Measurements from ENCODE around the gene FRMPD1. TPM values are rescaled to one million over a fixed set of nuclear protein-coding genes. Genes with fewer than 3 reads are reported as not detected.
"Not testable (repeated sequence)": the region's sequence is repeated elsewhere in the genome, so short reads cannot be mapped to it uniquely, and the experiment has no call there.

FRMPD1 gene
- total RNA-seq, 1 experiment from 2014 or later: not detected

GRCh38 chr9:37747271-37747753 is 96.6 kb downstream of the FRMPD1 start:
- Histone ChIP-seq H3K79me2 (ENCODE audit: low read depth) (no peaks in the 10 kb centered on the region), H3K4me2 (no peak overlapping the region), H4K20me1 (ENCODE audit: insufficient read depth) (no peaks in the 10 kb centered on the region), H3F3A (ENCODE audit: insufficient read depth, low read depth) (no peaks in the 10 kb centered on the region), H3K9me3 (ENCODE audit: insufficient read depth, low read depth) (no peaks in the 10 kb centered on the region), H3K4me1 (replicated peaks; ENCODE audit: insufficient read depth) (no peaks in the 10 kb centered on the region), H3K4me3 (no peak overlapping the region), H3K9me2 (ENCODE audit: insufficient read depth) (no peaks in the 10 kb centered on the region), H3K36me3 (ENCODE audit: low read depth) (no peaks in the 10 kb centered on the region), H3K27me3 (ENCODE audit: insufficient read depth, low read depth) (no peaks in the 10 kb centered on the region), H3K27ac (no peak overlapping the region), H2AFZ (no peak overlapping the region)
- no TSS peak for BruUV-seq (replicated peaks)
- ChIA-PET POLR2A (ENCODE audit: unreplicated experiment) (no interaction called here), CTCF (no interaction called here)
- intact Hi-C loops (cut with micrococcal nuclease; ENCODE audit: unreplicated experiment): loop anchor here (5.0 to 10.0 kb wide), 4 partner anchors 120 to 615 kb away; partner anchors contain the start of gene SLC25A51
- DNase-seq: peak; percentile 41 to 44
- no peak for TF ChIP-seq EZH2 (IDR thresholded peaks at IDR 0.05; ENCODE audit: low read depth)
- TF ChIP-seq, protein P1, sequence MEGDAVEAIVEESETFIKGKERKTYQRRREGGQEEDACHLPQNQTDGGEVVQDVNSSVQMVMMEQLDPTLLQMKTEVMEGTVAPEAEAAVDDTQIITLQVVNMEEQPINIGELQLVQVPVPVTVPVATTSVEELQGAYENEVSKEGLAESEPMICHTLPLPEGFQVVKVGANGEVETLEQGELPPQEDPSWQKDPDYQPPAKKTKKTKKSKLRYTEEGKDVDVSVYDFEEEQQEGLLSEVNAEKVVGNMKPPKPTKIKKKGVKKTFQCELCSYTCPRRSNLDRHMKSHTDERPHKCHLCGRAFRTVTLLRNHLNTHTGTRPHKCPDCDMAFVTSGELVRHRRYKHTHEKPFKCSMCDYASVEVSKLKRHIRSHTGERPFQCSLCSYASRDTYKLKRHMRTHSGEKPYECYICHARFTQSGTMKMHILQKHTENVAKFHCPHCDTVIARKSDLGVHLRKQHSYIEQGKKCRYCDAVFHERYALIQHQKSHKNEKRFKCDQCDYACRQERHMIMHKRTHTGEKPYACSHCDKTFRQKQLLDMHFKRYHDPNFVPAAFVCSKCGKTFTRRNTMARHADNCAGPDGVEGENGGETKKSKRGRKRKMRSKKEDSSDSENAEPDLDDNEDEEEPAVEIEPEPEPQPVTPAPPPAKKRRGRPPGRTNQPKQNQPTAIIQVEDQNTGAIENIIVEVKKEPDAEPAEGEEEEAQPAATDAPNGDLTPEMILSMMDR (conservative IDR thresholded peaks at IDR 0.05): peak; percentile 79

- ChIA-PET CTCF (no interaction called here), POLR2A (ENCODE audit: unreplicated experiment) (interaction anchor here (0.7 kb wide), 1 partner anchor 170 kb away, joined by 3 read pairs; no protein-coding TSS in a partner anchor)
- Histone ChIP-seq H3K4me2 (no peak overlapping the region), H3K4me1 (replicated peaks; ENCODE audit: insufficient read depth) (no peaks in the 10 kb centered on the region), H3F3A (ENCODE audit: insufficient read depth, low read depth) (no peaks in the 10 kb centered on the region), H3K36me3 (ENCODE audit: low read depth) (no peaks in the 10 kb centered on the region), H4K20me1 (ENCODE audit: insufficient read depth) (no peaks in the 10 kb centered on the region), H3K27ac (no peak overlapping the region), H3K27me3 (ENCODE audit: insufficient read depth, low read depth) (no peaks in the 10 kb centered on the region), H3K79me2 (ENCODE audit: low read depth) (0 out of 2 replicates have a peak, but pooled peaks cover 3% of the 10 kb centered on the region), H3K9me2 (ENCODE audit: insufficient read depth) (no peaks in the 10 kb centered on the region), H3K9me3 (ENCODE audit: insufficient read depth, low read depth) (no peaks in the 10 kb centered on the region), H3K4me3 (no peak overlapping the region), H2AFZ (no peak overlapping the region)
- no TSS peak for BruUV-seq (replicated peaks)
- intact Hi-C loops (cut with micrococcal nuclease; ENCODE audit: unreplicated experiment): loop anchor here (5.0 to 10.0 kb wide), 4 partner anchors 118 to 613 kb away; partner anchors contain the start of gene SLC25A51
- DNase-seq: no peak
- TF ChIP-seq, protein P1 (conservative IDR thresholded peaks at IDR 0.05): no peak
- no peak for TF ChIP-seq EZH2 (IDR thresholded peaks at IDR 0.05; ENCODE audit: low read depth)
Observed at GRCh38 chr9:37749129-37749528, 98.4 kb downstream of the FRMPD1 start.

- Histone ChIP-seq H2AFZ (no peak overlapping the region), H3K27ac (no peak overlapping the region), H3K79me2 (ENCODE audit: low read depth) (0 out of 2 replicates have a peak, but pooled peaks cover 4% of the 10 kb centered on the region), H3F3A (ENCODE audit: insufficient read depth, low read depth) (no peaks in the 10 kb centered on the region), H3K36me3 (ENCODE audit: low read depth) (no peaks in the 10 kb centered on the region), H3K9me3 (ENCODE audit: insufficient read depth, low read depth) (no peaks in the 10 kb centered on the region), H3K4me1 (replicated peaks; ENCODE audit: insufficient read depth) (0 out of 2 replicates have a peak, but pooled peaks cover 6% of the 10 kb centered on the region), H4K20me1 (ENCODE audit: insufficient read depth) (no peaks in the 10 kb centered on the region), H3K27me3 (ENCODE audit: insufficient read depth, low read depth) (no peaks in the 10 kb centered on the region), H3K4me2 (no peak overlapping the region), H3K4me3 (no peak overlapping the region), H3K9me2 (ENCODE audit: insufficient read depth) (no peaks in the 10 kb centered on the region)
- TF ChIP-seq EZH2 (IDR thresholded peaks at IDR 0.05; ENCODE audit: low read depth): no peak
- TF ChIP-seq, protein P1 (conservative IDR thresholded peaks at IDR 0.05): no peak
- BruUV-seq (replicated peaks): no TSS peak
- DNase-seq: no peak
- intact Hi-C loops (cut with micrococcal nuclease; ENCODE audit: unreplicated experiment): no loop called here
- ChIA-PET POLR2A (ENCODE audit: unreplicated experiment) (no interaction called here), CTCF (interaction anchor here (0.6 kb wide), 1 partner anchor 313 kb away, joined by 9 read pairs; no protein-coding TSS in a partner anchor)
Observed at GRCh38 chr9:37751186-37751585, 100.4 kb downstream of the FRMPD1 start.

GRCh38 chr9:37751704-37752103 is 101.0 kb downstream of the FRMPD1 start:
- H3K79me2 ChIP-seq (ENCODE audit: low read depth); H4K20me1 ChIP-seq (ENCODE audit: insufficient read depth); H3K27ac ChIP-seq; H3K9me2 ChIP-seq (ENCODE audit: insufficient read depth); H2AFZ ChIP-seq; H3K4me1 ChIP-seq (replicated peaks; ENCODE audit: insufficient read depth); H3K36me3 ChIP-seq (ENCODE audit: low read depth); H3K4me2 ChIP-seq; DNase-seq; intact Hi-C loops (cut with micrococcal nuclease; ENCODE audit: unreplicated experiment); H3K9me3 ChIP-seq (ENCODE audit: insufficient read depth, low read depth); CTCF ChIA-PET; H3K4me3 ChIP-seq; H3K27me3 ChIP-seq (ENCODE audit: insufficient read depth, low read depth); BruUV-seq (replicated peaks); H3F3A ChIP-seq (ENCODE audit: insufficient read depth, low read depth): not testable (repeated sequence)
- POLR2A ChIA-PET (ENCODE audit: unreplicated experiment): interaction anchor here (0.6 kb wide), 2 partner anchors 286 to 349 kb away, joined by 8 to 17 read pairs; partner anchors contain the start of gene ZBTB5

DNA sequence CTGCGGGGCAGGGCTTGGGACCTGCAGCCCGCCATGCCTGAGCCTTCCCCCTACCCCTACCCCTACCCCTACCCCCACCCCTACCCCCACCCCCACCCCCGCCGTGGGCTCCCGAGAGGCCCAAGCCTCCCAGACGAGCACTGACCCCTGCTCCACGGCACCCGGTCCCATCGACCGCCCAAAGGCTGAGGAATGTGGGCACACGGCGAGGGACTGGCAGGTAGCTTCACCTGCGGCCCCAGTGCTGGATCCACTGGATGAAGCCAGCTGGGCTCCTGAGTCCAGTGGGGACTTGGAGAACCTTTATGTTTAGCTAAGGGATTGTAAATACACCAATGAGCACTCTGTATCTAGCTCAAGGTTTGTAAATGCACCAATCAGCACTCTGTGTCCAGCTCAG is 101.4 kb downstream of the FRMPD1 start:
- POLR2A ChIA-PET (ENCODE audit: unreplicated experiment): interaction anchor here (0.6 kb wide), 2 partner anchors 287 to 349 kb away, joined by 8 to 17 read pairs; partner anchors contain the start of gene ZBTB5
- H3K36me3 ChIP-seq (ENCODE audit: low read depth); H3K27me3 ChIP-seq (ENCODE audit: insufficient read depth, low read depth); H3K27ac ChIP-seq; H4K20me1 ChIP-seq (ENCODE audit: insufficient read depth); intact Hi-C loops (cut with micrococcal nuclease; ENCODE audit: unreplicated experiment); CTCF ChIA-PET; H2AFZ ChIP-seq; DNase-seq; H3K4me2 ChIP-seq; H3K9me3 ChIP-seq (ENCODE audit: insufficient read depth, low read depth); H3K4me1 ChIP-seq (replicated peaks; ENCODE audit: insufficient read depth); H3K79me2 ChIP-seq (ENCODE audit: low read depth); H3K4me3 ChIP-seq; H3F3A ChIP-seq (ENCODE audit: insufficient read depth, low read depth); BruUV-seq (replicated peaks); H3K9me2 ChIP-seq (ENCODE audit: insufficient read depth): not testable (repeated sequence)
